GM19438 (cell line): Measurements from ENCODE around the gene FTCD.

Experiments
- ATAC-seq: cut with Tn5 transposase; IDR thresholded peaks from one replicate; pipeline ENCODE4 v1.9.1; 2021; ENCODE audit warnings: low read depth; ENCODE audit not compliant: unreplicated experiment

FTCD gene

GRCh38 chr21:46125846-46126301 lies 29.5 kb downstream of the FTCD start:
- ATAC-seq: no peak

GRCh38 chr21:46124926-46125845 lies 30.2 kb downstream of the FTCD start:
- no peak for ATAC-seq

GRCh38 chr21:46124083-46124925 lies 31.1 kb downstream of the FTCD start:
- ATAC-seq: no peak

- ATAC-seq: no peak
Measured at GRCh38 chr21:46122758-46123683, 32.4 kb downstream of the FTCD start.

DNA sequence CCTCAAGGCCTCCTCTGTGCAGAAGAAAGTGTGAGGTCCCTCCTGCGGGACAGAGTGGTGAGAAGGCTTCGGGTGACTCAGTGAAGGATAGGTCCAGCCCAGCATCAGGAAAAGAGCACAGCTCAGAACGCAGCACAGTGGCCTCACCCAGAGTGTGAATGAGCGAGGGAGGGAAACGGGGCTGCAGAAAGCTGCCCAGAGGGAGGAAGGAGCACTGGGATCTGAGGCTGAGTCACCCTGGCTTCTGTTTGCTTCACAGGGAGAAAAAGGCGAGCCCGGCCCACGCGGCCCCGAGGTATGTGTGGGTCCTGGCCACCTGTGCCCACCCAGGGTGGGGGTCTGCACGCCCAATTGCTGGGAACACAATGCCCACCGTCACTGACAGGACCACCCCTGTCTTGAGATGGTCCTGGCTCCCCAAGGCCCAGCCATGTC lies 33.1 kb downstream of the FTCD start:
- no peak for ATAC-seq

DNA sequence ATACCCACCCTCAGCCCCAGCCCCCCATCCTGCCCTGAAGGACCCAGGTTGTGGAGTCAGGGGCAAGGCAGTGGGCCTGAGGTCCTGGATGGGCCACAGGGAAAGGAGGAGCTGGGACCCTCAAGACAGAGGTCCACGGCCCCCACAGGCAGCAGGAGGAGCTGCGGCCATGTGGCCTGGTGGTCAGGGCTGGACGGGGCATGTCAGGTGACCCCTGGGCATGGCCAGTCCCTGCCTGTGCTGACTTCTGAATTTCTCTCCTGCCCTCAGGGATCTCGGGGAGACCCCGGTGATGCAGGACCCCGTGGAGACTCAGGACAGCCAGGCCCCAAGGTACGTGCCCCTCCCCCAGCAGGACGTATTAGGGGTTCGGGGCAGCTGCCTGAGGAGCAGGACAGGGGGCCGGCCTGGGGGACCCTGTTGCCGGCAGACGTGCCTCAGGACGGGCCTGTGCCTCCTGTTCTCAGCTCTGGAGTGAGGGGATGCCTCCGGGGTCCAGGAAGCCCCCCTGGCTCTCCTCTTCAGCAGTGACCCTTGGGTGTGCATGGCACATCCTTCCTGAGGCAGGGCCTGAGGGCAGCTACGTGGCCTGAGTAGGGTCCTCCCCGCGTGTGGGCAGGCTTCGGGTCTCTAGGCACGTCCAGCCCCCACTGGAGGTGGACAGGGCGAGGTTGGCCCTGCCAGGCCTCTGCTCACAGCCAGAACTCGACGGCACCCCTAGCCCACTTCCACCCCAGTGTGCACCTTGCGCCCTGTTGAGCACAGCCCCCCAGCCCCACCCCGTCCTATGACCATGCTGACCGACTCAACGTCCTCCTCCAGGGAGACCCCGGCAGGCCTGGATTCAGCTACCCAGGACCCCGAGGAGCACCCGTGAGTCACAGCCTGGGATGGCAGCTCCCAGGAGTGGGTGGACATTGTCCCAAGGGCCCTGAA lies 33.8 kb downstream of the FTCD start:
- ATAC-seq: no peak

DNA sequence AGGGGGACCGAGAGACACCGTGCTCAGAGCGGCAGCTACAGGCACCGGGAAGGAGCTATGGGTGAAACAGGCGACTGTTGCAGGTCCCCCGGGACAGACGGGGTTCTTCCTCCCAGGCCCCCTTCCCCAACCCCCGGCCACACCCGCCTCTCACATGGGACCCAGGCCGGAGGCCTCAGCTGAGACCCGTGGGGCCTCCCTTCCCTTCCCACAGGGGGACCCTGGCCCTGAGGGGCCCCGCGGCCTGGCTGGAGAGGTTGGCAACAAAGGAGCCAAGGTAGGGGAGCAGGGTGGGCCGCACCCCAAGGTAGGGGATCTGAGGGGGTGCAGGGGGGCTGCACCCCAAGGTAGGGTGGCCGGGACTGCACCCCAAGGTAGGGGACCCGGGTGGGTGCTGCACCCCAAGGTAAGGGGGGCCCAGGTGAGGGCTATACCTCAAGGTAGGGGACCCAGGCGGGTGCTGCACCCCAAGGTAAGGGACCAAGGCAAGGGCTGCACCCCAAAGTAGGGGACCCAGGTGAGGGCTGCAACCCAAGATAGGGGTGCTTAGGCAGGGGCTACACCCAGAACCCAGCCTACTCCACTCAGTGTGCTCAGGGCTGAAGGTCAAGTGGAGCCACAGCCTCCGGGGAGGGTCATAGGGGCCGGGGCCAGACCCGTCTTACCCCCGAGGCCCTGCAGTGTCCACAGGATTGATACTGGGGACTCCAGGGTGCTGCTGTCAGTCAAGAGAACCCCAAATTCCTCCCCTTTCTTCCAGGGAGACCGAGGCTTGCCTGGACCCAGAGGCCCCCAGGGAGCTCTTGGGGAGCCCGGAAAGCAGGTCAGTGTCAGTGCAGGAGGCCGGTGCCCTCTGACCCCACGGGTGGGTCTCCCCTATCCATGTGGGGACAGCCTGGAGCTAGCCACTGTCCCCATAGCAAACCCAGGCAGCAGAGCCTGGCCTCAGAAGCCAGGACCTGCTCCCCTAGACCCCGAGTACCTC lies 34.8 kb downstream of the FTCD start:
- ATAC-seq: no peak

GRCh38 chr21:46119637-46120271 lies 35.6 kb downstream of the FTCD start:
- ATAC-seq: no peak

GRCh38 chr21:46119144-46119636 lies 36.2 kb downstream of the FTCD start:
- ATAC-seq: no peak

DNA sequence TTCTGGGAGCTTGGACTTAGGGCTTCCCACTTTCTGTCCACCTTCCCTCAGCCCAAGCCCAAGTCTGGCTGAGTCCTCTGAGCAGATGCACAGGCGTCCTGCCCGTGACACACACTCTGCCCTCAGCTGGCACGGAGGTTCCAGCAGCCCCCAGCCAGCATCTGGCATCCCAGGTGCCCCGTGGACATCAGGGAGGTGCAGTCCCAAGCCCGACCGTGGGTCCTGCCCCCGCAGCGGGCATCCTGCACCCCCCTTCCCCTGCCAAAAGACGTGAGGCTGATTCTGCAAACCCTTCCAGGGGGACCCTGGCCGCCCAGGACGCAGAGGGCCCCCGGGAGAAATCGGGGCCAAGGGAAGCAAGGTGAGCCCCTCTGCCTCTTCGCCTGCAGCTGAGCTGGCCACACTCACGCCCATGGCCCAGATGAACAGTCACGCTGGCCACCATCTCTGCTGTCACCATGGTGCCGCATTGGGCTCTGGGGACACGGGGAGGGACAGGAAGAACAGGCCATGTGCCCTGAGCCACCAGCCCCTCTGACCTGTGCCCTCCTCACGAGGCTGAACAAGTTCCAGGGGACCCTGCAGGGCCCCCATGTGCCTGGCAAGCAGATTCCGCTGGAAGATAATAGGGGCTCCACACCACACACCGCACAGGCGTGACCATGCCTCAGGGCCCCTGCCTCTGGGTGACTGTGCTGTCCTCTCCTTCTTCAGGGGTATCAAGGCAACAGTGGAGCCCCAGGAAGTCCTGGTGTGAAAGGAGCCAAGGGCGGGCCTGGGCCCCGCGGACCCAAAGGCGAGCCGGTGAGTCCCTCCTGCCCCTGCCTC lies 36.8 kb downstream of the FTCD start:
- no peak for ATAC-seq

GRCh38 chr21:46117586-46118315 lies 37.6 kb downstream of the FTCD start:
- no peak for ATAC-seq

- ATAC-seq: no peak
Measured at GRCh38 chr21:46116776-46117585, 38.4 kb downstream of the FTCD start.

DNA sequence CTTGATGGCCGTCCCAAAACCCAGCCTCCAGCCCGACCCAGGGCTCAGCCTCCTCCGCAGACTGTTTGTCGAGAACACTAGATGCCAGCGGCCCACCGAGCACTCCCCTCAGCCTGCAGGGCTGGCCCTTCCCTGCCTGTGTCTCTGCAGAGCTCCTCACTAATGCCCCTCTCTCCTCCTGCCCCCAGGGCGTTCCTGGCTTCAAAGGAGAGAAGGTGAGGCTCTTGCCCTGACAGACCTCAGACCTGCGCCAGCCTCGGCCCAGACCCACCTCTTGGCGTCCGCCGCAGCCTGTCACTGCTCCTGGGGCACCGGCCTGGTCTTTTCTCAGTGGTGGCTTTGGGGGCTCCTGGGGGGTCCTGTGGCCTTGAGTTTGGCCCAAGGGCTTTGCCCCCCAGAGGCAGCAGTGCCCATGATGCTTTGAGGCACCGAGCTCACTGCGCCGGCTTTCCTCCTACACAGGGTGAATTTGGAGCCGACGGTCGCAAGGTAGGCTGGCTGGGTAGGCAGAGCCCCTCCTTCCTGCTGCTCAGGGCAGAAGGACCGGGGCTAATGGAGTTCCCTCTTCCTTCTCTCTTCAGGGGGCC lies 39.1 kb downstream of the FTCD start:
- ATAC-seq: no peak

DNA sequence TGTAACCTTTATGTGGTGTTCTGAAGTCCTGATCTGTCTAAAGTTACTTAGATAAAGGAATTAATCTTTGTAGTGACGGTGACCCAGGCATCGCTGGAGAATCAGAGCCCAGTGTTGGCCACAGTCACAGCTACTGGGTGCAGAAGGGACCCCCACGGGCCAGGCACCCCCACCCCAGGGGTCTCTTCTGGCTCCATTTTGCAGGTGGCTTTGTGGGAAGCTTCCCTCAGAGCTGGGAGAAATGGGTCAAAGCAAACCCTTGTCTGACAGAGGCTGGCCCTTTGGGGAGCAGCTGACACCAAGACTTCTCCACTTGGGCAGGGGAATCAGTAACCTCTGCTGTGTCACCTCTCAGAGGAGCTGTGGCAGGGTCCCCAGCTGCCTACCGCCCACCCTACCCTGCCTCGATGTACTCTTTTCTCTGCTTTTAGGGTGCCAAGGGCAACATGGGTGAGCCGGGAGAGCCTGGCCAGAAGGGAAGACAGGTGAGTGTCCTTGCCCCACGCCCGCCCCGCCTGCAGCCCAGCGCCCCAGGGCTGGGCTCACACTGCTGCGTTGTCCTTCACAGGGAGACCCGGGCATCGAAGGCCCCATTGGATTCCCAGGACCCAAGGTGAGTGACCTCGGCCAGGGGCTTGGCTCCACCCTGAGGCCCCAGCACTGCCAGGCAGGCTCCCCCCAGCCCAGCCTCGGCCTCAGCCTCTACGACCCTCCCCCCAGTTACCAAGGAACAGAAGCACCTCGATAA lies 39.8 kb downstream of the FTCD start:
- no peak for ATAC-seq
